HG02970 (cell line): ENCODE results near the gene PPP1CB.
"Not testable (repeated sequence)": the region's sequence is repeated elsewhere in the genome, so short reads cannot be mapped to it uniquely, and the experiment has no call there.

Source experiments
- ATAC-seq: cut with Tn5 transposase; IDR thresholded peaks from one replicate; pipeline ENCODE4 v1.9.1; 2021; ENCODE audit warnings: mild to moderate bottlenecking, moderate library complexity, moderate number of reproducible peaks; ENCODE audit not compliant: unreplicated experiment, low FRiP score

Gene PPP1CB

GRCh38 chr2:28772351-28772750, 20.7 kb downstream of the PPP1CB start:
- no peak for ATAC-seq

GRCh38 chr2:28776471-28776870, 24.8 kb downstream of the PPP1CB start:
- no peak for ATAC-seq

DNA sequence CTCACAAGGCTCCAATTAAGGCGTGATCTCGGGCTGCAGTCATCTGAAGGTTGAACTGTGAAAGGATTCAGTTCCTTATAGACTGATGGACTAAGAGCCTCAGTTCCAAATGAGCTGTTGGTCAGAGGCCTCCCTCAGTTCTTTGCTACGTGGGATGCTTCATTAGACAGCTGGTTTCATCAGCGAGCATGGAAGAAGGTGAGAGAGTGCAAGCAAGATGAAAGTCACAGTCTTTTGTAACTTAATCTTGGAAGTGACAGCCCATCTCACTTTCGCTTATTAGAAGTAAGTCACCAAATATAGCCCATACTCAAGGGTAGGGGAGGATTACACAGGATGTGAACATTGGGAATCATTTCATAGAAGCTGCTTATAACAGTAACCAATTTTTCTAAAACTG, 26.8 kb downstream of the PPP1CB start:
- no peak for ATAC-seq

- no peak for ATAC-seq
Measured at GRCh38 chr2:28779001-28779400, 27.4 kb downstream of the PPP1CB start.

DNA sequence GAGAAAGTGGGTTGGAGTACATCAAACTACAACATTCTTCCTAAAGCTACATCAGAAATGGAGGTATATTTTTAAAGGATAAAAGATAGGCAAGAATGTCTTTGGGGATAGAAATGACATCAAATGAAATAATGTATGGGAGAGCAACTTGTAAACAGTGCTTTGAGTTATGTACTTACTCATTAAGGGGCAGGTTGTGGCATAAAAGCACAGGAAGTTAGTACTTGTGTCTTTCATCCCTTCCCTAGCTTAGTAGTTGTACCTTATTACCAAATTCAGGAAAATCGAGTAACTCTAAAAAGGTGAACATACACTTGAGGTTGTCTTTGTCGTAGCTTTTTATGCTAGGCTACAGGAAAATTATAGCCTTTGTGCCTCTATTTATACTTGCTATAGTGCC, 28.9 kb downstream of the PPP1CB start:
- ATAC-seq: no peak

- ATAC-seq: no peak
Measured at GRCh38 chr2:28782423-28782822, 30.8 kb downstream of the PPP1CB start.

DNA sequence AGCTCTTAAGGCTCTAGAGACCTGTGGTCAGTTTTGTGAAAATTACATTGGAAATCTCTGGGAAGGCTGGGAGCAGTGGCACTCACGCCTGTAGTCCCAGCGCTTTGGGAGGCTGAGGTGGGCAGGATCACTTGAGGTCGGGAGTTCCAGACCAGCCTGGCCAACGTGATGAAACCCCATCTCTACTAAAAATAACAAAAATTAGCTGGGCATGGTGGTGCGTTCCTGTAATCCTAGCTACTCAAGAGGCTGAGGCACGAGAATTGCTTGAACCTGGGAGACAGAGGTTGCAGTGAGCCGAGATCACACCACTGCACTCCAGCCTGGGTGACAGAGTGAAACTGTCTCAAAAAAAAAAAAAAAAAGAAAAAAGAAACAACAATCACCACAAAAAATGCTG, 32.9 kb downstream of the PPP1CB start:
- not testable (repeated sequence) for ATAC-seq

DNA sequence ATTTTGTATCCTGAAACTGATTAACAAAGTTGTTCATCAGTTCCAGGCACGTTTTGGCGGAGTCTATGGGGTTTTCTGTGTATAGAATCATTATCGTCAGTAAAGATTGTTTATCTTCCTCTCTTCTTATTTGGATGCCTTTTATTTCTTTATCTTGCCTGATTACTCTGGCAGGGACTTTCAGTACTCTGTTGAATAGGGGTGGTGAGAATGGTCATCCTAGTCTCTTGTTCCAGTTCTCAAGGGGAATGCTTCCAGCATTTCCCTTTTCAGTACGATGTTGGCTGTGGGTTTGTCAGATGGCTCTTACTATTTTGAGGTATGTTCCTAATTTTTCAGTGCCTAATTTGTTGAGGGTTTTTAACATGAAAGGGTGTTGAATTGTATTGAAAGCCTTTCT, 45.0 kb downstream of the PPP1CB start:
- no peak for ATAC-seq

GRCh38 chr2:28801726-28802125, 50.1 kb downstream of the PPP1CB start:
- ATAC-seq: no peak

DNA sequence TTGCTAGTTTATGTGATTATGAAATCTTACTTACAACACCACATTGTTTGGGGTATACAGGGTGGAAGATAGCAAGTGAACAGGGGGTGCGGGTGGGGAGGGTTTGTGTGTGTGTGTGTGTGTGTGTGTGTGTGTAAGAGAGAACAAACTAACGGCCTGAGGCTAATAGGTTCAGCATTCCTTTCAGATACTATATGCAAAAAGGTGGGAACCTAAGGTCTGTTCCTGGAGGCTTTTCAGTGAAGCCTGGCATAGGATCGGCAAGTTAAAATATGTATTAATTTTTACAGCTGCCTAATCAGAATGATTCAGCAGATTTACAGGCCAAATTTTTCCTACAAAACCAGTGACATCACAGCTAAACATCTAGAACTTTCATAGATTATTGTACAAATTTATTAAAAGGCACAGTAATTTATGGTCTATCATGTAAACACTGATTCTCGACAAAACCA, 51.4 kb downstream of the PPP1CB start:
- ATAC-seq: no peak

DNA sequence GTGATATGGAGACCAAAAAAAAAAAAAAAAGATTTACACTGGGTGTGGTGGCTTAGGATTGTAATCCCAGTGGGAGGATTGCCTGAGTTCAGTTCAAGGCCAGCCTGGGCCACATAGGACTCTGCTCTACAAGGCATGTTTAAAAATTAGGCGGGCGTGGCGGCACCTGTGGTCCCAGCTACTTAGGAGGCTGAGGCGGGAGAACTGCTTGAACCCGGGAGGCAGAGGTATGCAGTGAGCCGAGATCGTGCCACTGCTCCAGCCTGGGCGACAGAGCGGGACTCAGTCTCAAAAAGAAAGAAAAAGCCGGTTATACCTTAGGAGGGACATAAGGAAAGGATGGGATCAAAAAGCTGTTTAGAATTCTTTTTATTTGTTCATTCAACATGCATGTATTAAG, 58.3 kb downstream of the PPP1CB start:
- no peak for ATAC-seq

GRCh38 chr2:28810384-28811285, 59.0 kb downstream of the PPP1CB start, which contains the start of gene SPDYA:
Gene SPDYA, plus strand, starts transcription at chr2:28810834. Its CDS starts 5,181 bp downstream, at chr2:28816015.
- no peak for ATAC-seq

- no peak for ATAC-seq
Measured at GRCh38 chr2:28818053-28818452, 66.4 kb downstream of the PPP1CB start.

DNA sequence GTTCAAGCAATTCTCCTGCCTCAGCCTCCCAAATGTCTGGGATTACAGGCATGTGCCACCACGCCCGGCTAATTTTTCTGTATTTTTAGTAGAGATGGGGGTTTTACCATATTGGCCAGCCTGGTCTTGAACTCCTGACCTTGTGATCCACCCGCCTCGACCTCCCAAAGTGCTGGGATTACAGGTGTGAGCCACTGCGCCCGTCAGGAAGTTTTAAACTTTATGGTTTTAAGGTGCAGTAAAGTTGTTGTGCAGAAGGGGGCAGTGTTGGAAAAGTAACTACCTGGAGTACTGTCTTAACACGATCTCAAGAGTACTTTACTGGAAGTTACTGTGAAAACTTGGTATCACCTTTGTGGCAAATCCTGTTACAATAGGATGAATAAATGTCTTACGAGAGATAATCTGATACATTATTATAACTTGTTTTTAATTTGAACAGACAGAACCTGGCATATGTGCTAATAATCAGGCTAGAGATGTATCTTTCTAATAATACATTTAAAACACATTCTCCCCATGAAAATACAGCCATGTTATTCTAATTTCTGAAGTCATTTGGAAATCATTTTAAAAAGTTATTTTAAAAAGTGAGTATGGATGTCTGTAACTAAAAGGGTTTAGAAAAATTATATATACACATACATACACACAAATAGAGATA, 69.8 kb downstream of the PPP1CB start:
- ATAC-seq: no peak

DNA sequence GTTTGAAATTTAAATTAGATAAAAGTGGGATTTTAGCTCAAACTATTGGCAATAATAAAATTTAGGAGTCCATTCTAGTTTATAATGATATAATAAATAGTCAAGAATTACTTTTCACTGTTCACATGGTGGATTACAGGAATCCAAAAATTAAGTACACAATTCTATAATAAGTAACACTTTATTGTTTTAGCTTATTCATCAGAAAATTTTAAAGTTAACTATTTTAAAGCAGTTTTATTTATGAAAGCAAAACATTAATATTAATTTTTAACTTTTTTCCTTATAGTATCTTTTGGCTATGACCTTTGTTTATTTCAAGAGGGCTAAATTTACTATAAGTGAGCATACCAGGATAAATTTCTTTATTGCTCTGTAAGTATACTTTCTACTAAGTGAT, 70.4 kb downstream of the PPP1CB start:
- ATAC-seq: no peak

DNA sequence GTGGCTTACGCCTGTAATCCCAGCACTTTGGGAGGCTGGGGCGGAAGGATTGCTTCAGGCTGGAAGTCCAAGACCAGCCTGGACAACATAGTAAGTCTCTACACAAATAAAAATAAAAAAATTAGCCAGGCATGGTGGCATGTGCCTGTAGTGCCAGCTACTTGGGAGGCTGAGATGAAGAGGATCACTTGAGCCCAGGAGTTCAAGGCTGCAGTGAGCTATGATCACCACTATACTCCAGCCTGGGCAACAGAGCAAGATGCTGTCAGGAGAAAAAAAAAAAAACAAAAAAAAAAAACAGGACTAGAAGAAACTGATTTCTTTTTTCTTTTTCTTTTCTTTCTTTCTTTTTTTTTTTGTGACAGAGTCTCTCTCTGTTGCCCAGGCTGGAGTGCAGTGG, 72.6 kb downstream of the PPP1CB start:
- ATAC-seq: no peak

DNA sequence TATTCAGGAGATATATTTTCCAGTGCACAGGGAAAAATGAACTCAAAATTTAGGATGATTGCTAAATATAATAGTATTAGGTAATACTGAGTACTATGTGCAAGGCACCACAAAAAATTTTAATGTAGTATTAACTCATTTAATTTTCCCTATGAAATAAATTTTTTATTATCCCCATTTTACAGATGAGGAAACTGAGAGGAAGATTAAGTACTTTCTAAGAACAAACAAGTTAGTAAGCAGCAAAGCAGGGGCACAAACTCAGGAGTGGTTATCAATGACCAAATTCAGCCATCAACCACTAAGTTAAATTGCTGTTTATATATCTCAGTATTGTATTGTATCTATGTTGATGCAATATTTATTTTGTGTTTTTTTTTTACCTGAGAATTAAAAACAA, 73.2 kb downstream of the PPP1CB start:
- ATAC-seq: no peak

- no peak for ATAC-seq
Measured at GRCh38 chr2:28828382-28828781, 76.8 kb downstream of the PPP1CB start.

DNA sequence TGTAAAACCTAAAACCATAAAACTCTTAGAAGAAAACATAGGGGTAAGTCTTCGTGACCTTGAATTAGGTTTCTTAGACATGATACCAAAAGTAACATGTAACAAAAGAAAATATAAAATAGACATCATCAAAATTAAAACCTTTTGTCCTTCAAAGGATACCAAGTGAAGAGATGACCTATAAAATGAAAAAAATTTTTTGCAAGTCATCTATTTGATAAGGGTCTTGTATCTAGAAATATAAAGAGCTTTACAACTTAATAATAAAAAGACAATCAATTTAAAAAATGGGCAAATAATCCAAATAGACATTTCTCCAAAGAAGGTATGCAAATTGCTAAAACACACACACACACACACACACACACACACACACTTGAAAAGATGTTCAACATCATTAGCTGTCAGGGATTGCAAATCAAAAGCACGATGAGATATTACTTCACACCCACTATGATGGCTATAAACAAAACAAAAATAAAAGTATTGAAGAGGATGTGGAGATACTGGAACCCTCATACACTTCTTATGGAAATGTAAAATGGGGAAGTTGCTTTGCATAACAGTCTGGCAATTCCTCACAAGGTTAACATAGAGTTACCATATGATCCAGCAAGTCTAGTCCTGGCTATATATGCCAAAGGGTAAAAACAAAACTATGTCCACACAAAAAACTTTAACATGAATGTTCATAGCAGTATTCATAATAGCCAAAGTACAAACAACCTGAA, 82.3 kb downstream of the PPP1CB start:
- no peak for ATAC-seq

GRCh38 chr2:28835781-28836180, 84.2 kb downstream of the PPP1CB start:
- no peak for ATAC-seq

GRCh38 chr2:28838971-28839370, 87.3 kb downstream of the PPP1CB start:
- no peak for ATAC-seq
